Aortic smooth muscle cell (primary cell): ENCODE results near the gene DPYD. TPM values are rescaled to one million over a fixed set of nuclear protein-coding genes. Genes with fewer than 3 reads are reported as not detected.

Experiments used
- total RNA-seq: library from RNA; depleted of rRNA; stranded (reverse); fragments of >200 nt; gene quantifications from 2 replicates; pipeline ENCODE4 v1.2.3, GENCODE V29; 2014

DPYD gene
- total RNA-seq = 62.0 and 80.0 TPM in 2 replicates

GRCh38 chr1:97920832-97921571, at the start of gene DPYD:
DPYD (minus strand) TSS chr1:97921034; CDS start chr1:97920922, 112 bp downstream.

